ENCODE results near the gene FOXN3.
"Not testable (repeated sequence)": the region's sequence is repeated elsewhere in the genome, so short reads cannot be mapped to it uniquely, and the experiment has no call there.

FOXN3 gene

DNA sequence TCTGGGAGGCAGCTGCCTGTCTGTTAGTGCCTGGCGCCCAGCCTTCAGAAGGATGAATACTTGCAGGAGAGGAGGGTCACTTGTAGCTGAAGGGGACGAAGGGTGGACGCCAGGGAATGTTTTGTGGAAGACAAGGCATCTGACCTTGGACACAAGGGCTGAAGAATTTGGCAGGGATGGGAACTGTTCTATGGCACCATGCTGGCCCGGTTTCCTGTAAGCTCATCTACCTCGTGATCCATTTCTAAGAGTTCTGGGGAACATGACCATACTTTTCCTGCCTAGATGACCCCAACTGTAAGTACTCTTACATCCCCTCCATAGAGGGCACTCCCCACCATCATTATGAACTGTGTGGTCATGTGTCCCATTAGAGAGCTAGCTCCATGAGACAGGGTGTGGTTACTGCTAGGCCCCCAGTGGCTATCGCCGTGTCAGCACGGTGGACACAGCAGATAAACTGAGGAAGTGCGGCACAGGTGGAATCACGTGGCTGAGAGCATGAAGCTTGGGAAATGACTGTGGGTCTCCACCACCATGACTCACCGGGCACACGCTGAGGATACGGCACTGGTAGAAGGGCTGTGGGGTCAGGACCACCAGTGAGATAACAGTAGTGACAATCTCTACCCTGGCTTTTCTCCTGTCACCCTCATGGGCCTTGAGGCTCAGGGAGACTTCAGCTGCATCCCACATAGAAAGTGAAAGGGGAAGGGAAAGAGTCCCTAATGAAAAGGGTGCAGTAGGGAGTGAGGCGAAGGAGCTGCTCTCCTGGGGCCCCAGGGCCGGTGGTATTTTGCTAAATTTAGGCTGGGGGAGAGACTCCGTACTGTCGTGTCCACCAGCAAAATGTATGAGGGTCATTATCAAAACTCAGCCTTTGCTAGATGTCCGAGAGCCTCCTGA is 252.6 kb downstream of the FOXN3 start:
- no peak for DNase-seq (ENCODE audit: low read depth)

DNA sequence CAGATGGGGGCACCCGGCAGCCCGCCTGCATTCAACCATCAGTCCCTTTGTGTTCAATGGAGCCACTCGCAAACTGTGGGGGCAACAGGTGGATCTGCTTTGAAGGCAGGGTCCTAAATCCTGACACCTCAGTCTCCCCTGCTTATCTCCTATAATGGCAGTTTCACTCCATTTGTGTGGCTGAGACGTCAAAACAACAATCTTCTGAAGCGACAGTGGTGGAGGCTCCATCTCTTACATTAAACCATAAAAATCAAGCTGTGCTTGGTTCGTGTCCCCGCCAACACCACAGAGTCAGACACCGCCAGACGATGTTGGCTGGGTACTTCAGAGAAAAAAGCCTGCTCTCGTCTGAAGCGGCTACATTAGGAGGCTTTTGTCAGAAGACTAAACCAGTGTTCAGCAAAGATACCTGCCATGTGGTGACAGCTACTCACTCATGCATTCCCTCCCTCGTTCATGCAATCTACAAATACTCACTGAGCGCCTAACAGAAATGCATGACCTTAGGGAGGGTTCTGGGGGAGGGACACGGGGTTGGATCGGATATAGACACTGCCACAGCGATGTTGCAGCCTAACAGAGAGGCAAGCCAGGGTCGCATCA is 253.9 kb downstream of the FOXN3 start:
- no peak for DNase-seq (ENCODE audit: low read depth)

- DNase-seq (ENCODE audit: low read depth), result no peak
These were observed 254.4 kb downstream of the FOXN3 start for GRCh38 chr14:89162586-89162985.

DNA sequence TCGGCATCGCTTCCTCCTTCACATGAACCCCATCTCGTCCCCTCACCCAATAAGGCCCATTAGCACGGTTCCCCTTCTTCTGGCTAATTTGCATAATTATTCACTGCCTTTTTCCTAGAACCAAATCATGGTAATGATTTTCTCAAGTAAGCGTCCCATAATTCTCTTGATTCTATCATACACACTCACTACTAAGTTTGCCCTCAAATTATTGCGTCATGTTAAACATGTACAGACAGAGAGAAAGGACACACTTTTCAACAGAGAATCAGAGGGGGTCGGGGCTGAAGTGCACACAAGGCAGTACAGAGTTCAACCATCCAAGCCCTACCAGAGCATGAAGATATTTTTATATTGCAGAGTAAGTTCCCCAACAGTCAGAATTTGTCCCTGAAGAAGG is 256.6 kb downstream of the FOXN3 start:
- DNase-seq (ENCODE audit: low read depth), result no peak

- DNase-seq (ENCODE audit: low read depth), result no peak
These were observed 258.3 kb downstream of the FOXN3 start for GRCh38 chr14:89158701-89159100.

- not testable (repeated sequence) for DNase-seq (ENCODE audit: low read depth)
These were observed 258.9 kb downstream of the FOXN3 start for GRCh38 chr14:89158104-89158503.

DNA sequence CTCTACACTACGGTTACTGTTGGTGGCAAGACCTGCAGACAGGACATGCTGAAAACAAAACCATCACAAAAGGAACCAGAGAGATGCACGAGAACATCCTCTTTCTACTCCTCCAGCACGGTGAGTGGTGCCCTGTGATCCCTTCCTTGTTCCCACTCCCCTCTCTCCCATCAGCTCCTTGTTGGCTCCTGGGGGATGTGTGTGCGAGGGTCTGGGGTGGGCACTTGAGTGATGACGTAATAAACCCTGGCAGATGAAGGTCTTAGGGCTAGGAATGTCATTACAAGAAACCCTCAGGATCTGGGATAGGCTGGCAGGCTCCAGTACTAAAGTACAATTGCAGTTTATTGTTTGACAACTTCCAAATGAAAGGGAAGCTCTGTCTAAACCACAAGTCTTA is 261.5 kb downstream of the FOXN3 start:
- no peak for DNase-seq (ENCODE audit: low read depth)

GRCh38 chr14:89151693-89152092 is 265.3 kb downstream of the FOXN3 start:
- not testable (repeated sequence) for DNase-seq (ENCODE audit: low read depth)

- no peak for DNase-seq (ENCODE audit: low read depth)
These were observed 270.8 kb downstream of the FOXN3 start for GRCh38 chr14:89146274-89146673.

DNA sequence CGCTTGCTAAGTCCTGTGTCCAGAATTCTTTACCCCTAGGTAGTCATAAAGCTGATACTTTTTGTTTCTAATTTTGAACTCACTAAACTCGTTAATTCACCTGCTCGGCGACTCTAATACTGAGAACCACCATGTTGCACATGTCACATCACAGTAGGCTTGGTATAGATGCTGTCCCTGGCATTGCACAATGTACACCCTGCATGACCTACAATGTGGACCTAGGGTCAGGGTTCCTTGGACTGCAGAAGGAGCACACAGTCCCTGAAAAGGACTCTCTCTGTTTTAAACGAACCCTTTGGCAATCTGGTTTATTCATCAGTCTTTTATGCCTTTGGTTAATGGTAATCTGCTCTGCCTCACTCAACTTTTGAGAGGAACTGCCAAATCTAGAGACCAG is 272.4 kb downstream of the FOXN3 start:
- DNase-seq (ENCODE audit: low read depth), result no peak

GRCh38 chr14:89144066-89144465 is 273.0 kb downstream of the FOXN3 start:
- DNase-seq (ENCODE audit: low read depth), result no peak

GRCh38 chr14:89143595-89143994 is 273.4 kb downstream of the FOXN3 start:
- DNase-seq (ENCODE audit: low read depth), result no peak

GRCh38 chr14:89142366-89142765 is 274.7 kb downstream of the FOXN3 start:
- DNase-seq (ENCODE audit: low read depth), result no peak

- no peak for DNase-seq (ENCODE audit: low read depth)
These were observed 275.2 kb downstream of the FOXN3 start for GRCh38 chr14:89141862-89142261.

DNA sequence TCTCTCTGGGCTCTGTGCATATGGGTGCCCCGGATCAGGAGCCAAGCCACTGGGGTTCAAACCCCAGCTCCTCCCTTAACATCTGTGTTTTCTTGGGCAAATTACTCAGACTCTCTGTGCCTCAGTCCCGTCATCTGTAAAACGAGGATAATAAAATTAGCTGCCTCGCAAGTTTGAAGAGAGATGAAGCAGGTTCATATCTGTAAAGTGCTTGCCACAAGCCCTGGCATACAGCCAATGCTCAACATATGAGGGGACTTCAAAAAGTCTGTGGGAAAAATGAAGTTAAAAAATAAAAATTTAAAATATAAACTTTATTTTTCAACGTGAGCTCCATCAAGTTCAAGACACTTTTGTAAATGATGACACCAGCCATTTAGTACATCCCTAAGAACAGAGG is 276.7 kb downstream of the FOXN3 start:
- DNase-seq (ENCODE audit: low read depth), result no peak

DNA sequence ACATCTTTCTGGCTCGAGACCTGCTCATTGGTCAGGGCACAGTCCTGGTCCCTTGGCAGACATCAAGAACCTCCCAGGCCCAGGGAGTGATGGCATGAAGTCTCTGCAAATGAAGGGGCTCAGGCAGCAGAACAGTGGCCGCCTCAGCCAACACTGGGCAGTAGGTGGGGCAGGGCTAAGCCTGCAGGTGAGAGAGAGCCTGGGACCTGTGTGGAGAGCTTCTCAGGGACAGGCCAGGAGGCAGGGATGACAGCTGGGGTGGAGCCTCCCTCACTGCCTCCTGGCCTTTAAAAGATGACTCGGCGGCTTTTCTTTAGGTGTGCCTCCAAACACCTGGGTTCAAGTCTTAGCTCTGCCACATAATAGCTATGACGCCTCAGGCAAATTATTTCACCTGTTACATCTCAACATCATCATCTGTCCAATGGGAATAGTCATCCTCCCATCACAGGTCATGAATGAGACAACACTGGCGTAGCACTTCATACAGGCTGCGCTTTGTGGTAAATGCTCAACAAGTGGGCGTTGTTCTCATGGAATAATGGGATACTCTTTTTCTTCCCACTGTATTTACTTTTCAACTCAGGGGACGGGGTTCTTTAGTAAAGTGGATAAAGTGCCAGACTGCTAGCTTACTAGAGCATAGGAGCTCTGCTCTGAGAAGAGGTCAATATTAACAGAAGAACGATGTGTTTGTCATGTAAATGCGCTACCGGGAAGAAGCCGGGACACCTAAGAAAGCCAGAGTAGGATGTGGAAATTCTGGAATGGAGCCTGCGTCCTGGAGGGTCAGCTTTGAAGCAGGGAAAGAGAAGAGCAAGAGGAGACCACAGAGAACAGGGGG is 277.4 kb downstream of the FOXN3 start:
- DNase-seq (ENCODE audit: low read depth), result no peak

- no peak for DNase-seq (ENCODE audit: low read depth)
These were observed 278.2 kb downstream of the FOXN3 start for GRCh38 chr14:89138846-89139245.

- no peak for DNase-seq (ENCODE audit: low read depth)
These were observed 279.4 kb downstream of the FOXN3 start for GRCh38 chr14:89137526-89138163.

GRCh38 chr14:89136587-89136986 is 280.4 kb downstream of the FOXN3 start:
- DNase-seq (ENCODE audit: low read depth), result no peak

DNA sequence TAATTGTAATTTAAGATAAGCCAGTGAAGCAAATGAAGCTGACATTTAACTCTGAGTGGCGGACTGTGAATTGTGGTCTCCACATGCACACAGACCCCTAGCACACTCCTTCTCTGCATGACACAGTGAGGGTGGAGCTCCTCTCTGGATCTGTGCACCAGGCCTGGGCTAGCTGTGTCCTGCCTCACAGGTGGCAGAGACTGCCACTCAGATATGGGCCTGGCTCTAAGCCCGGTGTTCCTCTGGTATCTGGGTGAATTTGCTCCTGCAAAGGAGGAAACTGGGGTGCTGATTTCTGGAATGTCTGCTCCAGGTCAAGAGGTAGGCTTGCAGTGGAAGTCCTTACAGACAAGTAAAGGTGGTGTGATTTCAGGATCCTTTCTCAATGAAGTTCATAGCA is 282.4 kb downstream of the FOXN3 start:
- DNase-seq (ENCODE audit: low read depth), result no peak

DNA sequence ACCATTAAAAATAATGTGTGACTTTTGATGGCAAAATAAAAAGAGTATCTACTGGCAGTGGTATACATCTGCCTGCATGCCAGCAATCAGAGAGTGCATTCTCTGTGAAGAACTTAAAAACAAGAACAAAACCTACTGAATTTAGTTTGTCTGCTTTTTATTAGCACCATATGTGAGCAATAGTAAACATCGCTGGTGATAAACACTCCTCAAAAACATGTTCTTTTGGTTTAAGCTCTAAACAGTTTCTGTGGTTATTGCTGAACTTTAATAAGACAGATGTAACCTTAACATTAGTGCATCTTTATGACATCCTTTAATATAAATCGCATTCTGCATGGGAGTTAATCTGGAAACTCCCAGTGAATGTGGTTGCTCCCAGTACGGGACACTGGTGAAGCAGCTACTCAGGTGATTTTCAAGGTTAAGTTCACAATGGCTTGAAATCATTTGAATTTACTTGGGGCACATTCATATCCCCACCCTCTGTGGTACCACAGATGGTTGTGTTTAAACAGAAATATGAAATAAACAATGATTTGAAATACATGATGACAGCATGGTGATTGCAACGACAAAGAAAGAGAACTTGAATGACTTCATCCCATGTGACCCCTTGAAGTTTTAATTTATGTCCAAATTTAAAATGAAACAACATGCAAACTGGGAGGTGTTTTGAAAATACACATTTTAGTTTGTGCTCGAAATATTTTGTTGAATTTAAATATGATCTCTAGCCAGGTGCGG is 285.9 kb downstream of the FOXN3 start:
- no peak for DNase-seq (ENCODE audit: low read depth)
